Parathyroid adenoma (tissue), 2 donors: ENCODE data around the gene LTBP1.

Experiments
- H2AFZ ChIP-seq: fragments of 300-600 bp; sonication (generic); one replicate; pipeline ENCODE4 v1.7.0; 2017; ENCODE audit warnings: antibody characterized with exemption, mild to moderate bottlenecking
- H3K27ac ChIP-seq: fragments of 300-600 bp; sonication (generic); one replicate; pipeline ENCODE4 v1.7.0; 2017
- H3K27me3 ChIP-seq: fragments of 300-600 bp; sonication (generic); one replicate; pipeline ENCODE4 v1.7.0; 2017; ENCODE audit warnings: low read length; ENCODE audit not compliant: control insufficient read depth, insufficient read depth
- H3K36me3 ChIP-seq: fragments of 300-600 bp; sonication (generic); one replicate; pipeline ENCODE4 v1.7.0; 2017; ENCODE audit warnings: low read length; ENCODE audit not compliant: control insufficient read depth, insufficient read depth
- H3K4me1 ChIP-seq: fragments of 300-600 bp; sonication (generic); one replicate; pipeline ENCODE4 v1.7.0; 2017; ENCODE audit warnings: control low read depth
- H3K4me2 ChIP-seq: fragments of 300-600 bp; sonication (generic); one replicate; pipeline ENCODE4 v1.7.0; 2017; ENCODE audit warnings: low read length
- H3K4me3 ChIP-seq: fragments of 300-600 bp; sonication (generic); one replicate; pipeline ENCODE4 v1.7.0; 2017; ENCODE audit warnings: low read depth, low read length
- H3K79me2 ChIP-seq: fragments of 300-600 bp; sonication (generic); one replicate; pipeline ENCODE4 v1.7.0; 2017; ENCODE audit warnings: control low read depth
- H3K9ac ChIP-seq: fragments of 300-600 bp; sonication (generic); one replicate; pipeline ENCODE4 v1.7.0; 2017; ENCODE audit warnings: mild to moderate bottlenecking
- H3K9me3 ChIP-seq: fragments of 300-600 bp; sonication (generic); one replicate; pipeline ENCODE4 v1.7.0; 2017; ENCODE audit warnings: low read length; ENCODE audit not compliant: control insufficient read depth
- TF ChIP-seq, protein P1 (sequence below): fragments of 300-600 bp; sonication (generic); IDR thresholded peaks from one replicate; pipeline ENCODE4 v1.7.0; 2017; ENCODE audit warnings: antibody characterized with exemption, mild to moderate bottlenecking
- donor health status: primary hyperparathyroidism.

Gene LTBP1

GRCh38 chr2:33158482-33159003 is 211.8 kb downstream of the LTBP1 start:
- H3K4me1 ChIP-seq = no peaks in the 10 kb centered on the region
- H3K9me3 ChIP-seq = no peaks in the 10 kb centered on the region
- H3K27me3 ChIP-seq = no peaks in the 10 kb centered on the region
- H3K36me3 ChIP-seq = no peaks in the 10 kb centered on the region
- TF ChIP-seq, protein P1, sequence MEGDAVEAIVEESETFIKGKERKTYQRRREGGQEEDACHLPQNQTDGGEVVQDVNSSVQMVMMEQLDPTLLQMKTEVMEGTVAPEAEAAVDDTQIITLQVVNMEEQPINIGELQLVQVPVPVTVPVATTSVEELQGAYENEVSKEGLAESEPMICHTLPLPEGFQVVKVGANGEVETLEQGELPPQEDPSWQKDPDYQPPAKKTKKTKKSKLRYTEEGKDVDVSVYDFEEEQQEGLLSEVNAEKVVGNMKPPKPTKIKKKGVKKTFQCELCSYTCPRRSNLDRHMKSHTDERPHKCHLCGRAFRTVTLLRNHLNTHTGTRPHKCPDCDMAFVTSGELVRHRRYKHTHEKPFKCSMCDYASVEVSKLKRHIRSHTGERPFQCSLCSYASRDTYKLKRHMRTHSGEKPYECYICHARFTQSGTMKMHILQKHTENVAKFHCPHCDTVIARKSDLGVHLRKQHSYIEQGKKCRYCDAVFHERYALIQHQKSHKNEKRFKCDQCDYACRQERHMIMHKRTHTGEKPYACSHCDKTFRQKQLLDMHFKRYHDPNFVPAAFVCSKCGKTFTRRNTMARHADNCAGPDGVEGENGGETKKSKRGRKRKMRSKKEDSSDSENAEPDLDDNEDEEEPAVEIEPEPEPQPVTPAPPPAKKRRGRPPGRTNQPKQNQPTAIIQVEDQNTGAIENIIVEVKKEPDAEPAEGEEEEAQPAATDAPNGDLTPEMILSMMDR = no peak
- no peak overlapping the region for H3K9ac ChIP-seq
- H3K27ac ChIP-seq = no peak overlapping the region
- H2AFZ ChIP-seq = no peak overlapping the region
- no peaks in the 10 kb centered on the region for H3K79me2 ChIP-seq
- H3K4me2 ChIP-seq = no peak overlapping the region
- H3K4me3 ChIP-seq = no peak overlapping the region

DNA sequence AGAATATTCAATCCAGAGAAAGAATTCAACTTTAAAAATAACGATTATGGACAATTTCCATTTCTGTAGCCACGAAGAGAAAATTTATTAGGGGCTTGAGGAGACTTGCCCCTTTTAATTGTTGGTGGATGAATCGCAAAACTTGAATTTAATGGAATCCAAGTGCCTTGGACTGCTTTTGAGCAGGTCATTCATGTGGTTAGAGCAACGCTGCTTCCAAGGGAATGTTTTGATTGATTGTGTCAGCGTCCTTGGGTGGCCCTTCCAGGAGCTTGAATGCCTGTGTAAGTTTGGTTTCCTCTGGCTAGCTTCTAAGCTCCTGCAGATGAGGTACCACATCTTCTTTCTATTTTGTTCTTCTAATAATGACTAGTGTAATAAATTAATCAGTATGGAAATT is 213.4 kb downstream of the LTBP1 start:
- no peaks in the 10 kb centered on the region for H3K4me1 ChIP-seq
- H3K79me2 ChIP-seq = no peaks in the 10 kb centered on the region
- H3K4me2 ChIP-seq = no peak overlapping the region
- TF ChIP-seq, protein P1 = no peak
- H3K27ac ChIP-seq = no peak overlapping the region
- H3K9ac ChIP-seq = no peak overlapping the region
- no peaks in the 10 kb centered on the region for H3K9me3 ChIP-seq
- no peak overlapping the region for H3K4me3 ChIP-seq
- H2AFZ ChIP-seq = no peak overlapping the region
- H3K36me3 ChIP-seq = no peaks in the 10 kb centered on the region
- no peaks in the 10 kb centered on the region for H3K27me3 ChIP-seq

GRCh38 chr2:33166287-33166881 is 219.6 kb downstream of the LTBP1 start:
- no peaks in the 10 kb centered on the region for H3K27me3 ChIP-seq
- H3K4me3 ChIP-seq = no peak overlapping the region
- no peak overlapping the region for H3K9ac ChIP-seq
- no peaks in the 10 kb centered on the region for H3K79me2 ChIP-seq
- no peak overlapping the region for H3K27ac ChIP-seq
- TF ChIP-seq, protein P1 = no peak
- H3K4me2 ChIP-seq = no peak overlapping the region
- no peak overlapping the region for H2AFZ ChIP-seq
- H3K4me1 ChIP-seq = no peaks in the 10 kb centered on the region
- no peaks in the 10 kb centered on the region for H3K36me3 ChIP-seq
- H3K9me3 ChIP-seq = no peaks in the 10 kb centered on the region

DNA sequence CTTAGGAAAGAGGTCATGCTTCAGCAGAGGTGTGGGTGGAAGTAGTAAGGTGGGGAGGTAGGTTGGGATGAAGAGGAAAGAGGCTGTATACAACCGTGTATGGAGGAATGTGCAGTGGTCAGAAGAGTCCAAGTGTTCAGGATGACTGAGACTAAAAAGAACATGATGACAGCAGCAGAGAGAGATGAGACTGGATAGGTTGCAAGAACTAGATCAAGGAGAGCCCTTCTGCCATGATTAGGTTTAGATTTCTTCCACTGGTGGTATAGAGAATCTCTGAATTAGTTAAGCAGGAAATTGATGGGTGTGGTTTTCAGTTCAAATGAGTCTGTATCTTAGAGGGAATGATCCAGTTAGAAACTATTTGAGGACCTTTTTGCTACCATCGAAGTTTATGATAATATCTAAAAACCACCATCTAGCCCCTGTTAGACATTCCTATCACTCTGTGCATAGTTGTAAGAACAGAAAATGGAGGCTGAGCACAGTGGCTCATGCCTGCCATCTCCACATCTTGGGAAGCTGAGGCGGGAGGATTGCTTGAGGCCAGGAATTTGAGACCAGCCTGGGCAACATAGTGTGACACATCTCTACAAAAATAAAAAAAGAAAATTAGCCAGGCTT is 221.0 kb downstream of the LTBP1 start:
- TF ChIP-seq, protein P1 = no peak
- Histone ChIP-seq H3K9me3 (no peaks in the 10 kb centered on the region), H3K4me1 (no peaks in the 10 kb centered on the region), H3K36me3 (no peaks in the 10 kb centered on the region), H3K4me2 (no peak overlapping the region), H2AFZ (no peak overlapping the region), H3K79me2 (no peaks in the 10 kb centered on the region), H3K27ac (no peak overlapping the region), H3K27me3 (no peaks in the 10 kb centered on the region), H3K9ac (no peak overlapping the region), H3K4me3 (no peak overlapping the region)

- TF ChIP-seq, protein P1 = no peak
- no peaks in the 10 kb centered on the region for H3K27me3 ChIP-seq
- H3K9me3 ChIP-seq = no peaks in the 10 kb centered on the region
- no peaks in the 10 kb centered on the region for H3K4me1 ChIP-seq
- no peak overlapping the region for H2AFZ ChIP-seq
- H3K36me3 ChIP-seq = no peaks in the 10 kb centered on the region
- no peaks in the 10 kb centered on the region for H3K79me2 ChIP-seq
- H3K9ac ChIP-seq = no peak overlapping the region
- H3K4me3 ChIP-seq = no peak overlapping the region
- H3K4me2 ChIP-seq = no peak overlapping the region
- H3K27ac ChIP-seq = no peak overlapping the region
Observed at GRCh38 chr2:33168425-33168824, 221.7 kb downstream of the LTBP1 start.
